Measurements from ENCODE around the gene OSCAR.

Gene OSCAR

DNA sequence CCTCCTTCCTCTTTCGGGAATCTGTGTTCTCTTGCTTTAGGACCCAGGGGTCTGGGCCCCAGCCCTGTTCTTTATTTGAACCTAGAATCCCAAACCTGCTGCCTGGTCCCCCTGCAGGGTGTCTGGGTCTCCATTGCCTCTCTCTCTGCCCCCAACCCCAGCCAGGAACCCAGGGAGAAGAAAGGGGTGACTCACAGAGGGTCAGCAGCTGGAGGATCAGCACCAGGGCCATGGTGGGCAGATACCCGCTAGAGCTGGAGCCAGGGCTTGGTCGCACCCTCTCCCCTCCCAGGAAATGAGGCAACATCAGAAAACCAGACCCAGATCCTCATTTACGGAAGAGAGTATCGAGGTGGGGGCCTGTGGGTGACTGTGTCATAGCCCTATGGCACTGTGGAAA is at the start of gene OSCAR:
TSS of gene OSCAR (minus strand) at position 243 of the 400 bp plus-strand sequence. CDS start at position 232, 11 bp downstream.
- DNase-seq = no peak

GRCh38 chr19:54149021-54149812 is 48.6 kb upstream of the OSCAR start:
- DNase-seq = no peak

DNA sequence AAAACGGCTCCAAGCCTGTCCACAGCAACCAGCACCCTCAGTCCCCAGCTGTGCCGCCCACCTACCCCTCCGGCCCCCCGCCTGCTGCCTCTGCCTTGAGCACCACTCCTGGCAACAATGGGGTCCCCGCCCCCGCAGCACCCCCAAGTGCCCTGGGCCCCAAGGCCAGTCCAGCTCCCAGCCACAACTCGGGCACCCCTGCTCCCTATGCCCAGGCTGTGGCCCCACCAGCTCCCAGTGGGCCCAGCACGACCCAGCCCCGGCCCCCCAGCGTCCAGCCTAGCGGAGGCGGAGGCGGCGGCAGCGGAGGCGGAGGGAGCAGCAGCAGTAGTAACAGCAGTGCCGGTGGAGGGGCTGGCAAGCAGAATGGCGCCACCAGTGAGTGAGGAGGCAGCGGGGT is 47.6 kb upstream of the OSCAR start:
- DNase-seq = no peak

- DNase-seq = no peak
These were observed 47.1 kb upstream of the OSCAR start for GRCh38 chr19:54147676-54148075.

DNA sequence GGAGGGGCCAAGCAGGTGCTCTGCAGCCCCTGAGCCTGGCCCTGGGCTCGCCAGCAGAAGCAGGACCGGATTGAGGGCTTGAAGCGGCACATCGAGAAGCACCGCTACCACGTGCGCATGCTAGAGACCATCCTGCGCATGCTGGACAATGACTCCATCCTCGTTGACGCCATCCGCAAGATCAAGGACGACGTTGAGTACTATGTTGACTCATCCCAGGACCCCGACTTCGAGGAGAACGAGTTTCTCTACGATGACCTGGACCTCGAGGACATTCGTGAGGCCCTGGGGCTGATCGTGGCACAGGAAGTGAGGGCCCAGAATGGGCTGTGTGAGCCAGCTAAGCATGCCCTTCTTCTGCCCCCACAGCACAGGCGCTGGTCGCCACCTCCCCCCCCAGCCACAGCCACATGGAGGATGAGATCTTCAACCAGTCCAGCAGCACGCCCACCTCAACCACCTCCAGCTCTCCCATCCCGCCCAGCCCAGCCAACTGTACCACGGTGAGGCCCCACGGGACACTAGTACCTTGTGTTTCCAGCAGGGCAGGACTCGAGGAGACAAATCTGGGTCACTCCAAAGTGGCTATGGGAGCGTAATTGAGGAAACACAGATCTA is 45.0 kb upstream of the OSCAR start:
- DNase-seq = no peak

- DNase-seq = no peak
These were observed 41.7 kb upstream of the OSCAR start for GRCh38 chr19:54142166-54142780.

DNA sequence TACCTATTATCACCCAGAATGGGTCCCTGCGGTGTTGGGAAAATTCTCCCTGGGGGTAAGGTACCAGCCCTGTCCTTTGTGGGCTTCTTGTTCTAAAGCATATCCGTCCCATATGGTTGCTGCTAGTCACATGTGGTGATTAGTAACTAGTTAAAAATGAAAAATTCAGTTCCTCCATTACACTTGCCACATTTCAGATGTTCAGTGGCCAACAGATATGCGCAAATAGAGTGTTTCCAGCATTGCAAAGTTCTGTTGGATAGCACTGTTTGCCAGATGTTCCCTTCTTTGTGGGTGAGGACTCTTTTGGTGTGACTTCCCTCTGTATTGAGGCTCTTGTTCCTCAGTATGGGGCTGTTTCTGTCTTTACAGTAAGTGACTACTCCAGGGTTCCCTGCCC is 40.8 kb upstream of the OSCAR start:
- no peak for DNase-seq

GRCh38 chr19:54138489-54139256 is 38.1 kb upstream of the OSCAR start:
- DNase-seq = no peak

- DNase-seq = no peak
These were observed 37.3 kb upstream of the OSCAR start, which contains the start of gene CNOT3 for GRCh38 chr19:54137699-54138488. TSS of gene CNOT3 (plus strand) at chr19:54137762. CDS start at chr19:54142979, 5,217 bp downstream.

DNA sequence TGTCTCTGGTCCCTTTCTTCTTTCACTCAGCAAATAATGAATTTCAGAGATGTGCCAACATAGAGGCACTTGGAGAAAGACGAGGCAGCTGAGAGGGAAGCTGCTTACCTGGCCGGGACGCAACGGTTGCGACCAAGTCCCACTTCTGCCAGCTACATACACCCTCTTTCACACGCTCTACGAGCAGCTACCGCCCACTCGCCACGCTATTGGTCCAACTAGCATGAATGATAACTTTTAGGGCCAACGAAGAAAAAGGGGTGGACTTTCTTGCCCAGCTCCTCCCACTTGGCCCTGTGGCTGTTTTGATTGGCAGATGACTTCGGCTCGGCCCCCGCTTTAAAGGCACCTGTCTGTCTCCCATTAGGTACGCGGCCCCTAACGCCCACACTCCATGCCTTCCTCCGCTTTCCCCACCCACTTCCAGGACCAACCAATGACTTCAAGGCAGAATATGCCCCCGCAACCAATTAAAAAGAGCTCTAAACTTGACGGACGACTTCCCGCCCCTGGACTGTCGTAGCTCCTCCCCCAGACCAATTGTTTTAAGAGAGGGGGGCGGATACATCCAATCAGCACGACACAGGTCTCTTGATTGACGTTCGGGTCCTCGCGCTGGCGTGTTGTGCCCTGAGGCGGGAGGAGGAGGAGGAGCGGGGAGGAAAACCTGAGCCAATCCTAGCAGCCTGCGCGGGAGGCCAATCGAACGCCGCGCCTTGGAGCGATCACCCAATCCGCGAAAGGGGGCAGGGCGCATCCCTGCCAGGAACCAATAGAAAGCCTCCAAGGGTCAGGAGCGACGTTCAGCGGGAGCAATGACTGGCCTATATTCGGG is 36.5 kb upstream of the OSCAR start:
- peak; percentile 100 for DNase-seq

- no peak for DNase-seq
These were observed 35.7 kb upstream of the OSCAR start for GRCh38 chr19:54136086-54136863.

DNA sequence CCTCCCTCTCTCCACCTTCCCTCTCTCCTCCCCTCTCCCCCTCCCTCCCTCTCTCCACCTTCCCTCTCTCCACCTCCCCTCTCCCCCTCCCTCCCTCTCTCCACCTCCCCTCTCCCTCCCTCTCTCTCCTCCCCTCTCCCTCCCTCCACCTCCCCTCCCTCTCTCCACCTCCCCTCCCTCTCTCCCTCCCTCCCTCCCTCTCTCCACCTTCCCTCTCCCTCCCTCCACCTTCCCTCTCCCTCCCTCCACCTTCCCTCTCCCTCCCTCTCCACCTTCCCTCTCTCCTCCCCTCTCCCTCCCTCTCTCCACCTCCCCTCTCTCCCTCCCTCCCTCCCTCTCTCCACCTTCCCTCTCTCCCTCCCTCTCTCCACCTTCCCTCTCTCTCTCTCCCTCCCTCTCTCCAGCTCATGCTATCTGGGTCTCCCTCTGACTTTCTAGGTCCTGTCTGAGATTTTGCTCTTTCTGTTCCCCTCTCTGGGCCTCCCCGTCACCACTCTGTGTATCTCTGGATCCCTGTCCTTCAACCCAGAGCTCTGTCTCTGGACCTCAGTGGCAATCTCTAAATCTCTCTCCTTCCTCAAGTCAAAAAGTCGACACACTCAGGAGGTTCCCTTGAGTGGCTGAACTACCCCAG is 33.5 kb upstream of the OSCAR start:
- no peak for DNase-seq

- no peak for DNase-seq
These were observed 32.8 kb upstream of the OSCAR start for GRCh38 chr19:54133312-54133956.

GRCh38 chr19:54129617-54129996 is 29.0 kb upstream of the OSCAR start:
- no peak for DNase-seq

DNA sequence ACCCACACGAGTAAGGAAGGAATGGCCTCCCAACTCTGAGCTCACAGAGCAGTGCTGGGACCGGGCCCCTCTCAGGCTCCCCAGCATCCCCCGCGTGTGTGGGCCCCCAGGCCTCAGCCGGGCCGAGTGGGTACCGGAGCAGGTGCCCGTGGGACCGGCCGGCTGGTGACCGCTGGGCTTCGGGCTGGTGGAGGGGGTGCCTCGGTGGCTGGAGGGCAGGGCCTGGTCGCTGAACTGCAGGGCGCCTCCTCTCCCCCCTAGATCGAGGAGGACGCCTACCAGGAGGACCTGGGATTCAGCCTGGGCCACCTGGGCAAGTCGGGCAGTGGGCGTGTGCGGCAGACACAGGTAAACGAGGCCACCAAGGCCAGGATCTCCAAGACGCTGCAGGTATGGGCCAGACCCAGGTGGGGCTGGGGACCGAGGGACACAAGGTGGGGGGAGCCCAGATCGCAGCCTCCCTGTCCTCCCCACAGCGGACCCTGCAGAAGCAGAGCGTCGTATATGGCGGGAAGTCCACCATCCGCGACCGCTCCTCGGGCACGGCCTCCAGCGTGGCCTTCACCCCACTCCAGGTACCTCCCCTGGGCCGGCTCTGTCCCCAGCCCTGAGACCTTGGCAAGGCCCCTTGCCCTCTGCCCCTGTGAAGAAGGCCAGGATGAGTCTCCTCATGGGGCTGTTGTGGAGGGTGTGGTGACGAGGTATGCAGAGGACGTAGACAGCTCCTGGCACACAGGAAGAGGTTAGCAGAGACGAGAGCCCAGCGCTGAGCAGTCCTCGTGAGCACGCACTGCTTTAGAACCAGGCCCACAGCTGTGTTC is 28.4 kb upstream of the OSCAR start:
- DNase-seq = no peak

DNA sequence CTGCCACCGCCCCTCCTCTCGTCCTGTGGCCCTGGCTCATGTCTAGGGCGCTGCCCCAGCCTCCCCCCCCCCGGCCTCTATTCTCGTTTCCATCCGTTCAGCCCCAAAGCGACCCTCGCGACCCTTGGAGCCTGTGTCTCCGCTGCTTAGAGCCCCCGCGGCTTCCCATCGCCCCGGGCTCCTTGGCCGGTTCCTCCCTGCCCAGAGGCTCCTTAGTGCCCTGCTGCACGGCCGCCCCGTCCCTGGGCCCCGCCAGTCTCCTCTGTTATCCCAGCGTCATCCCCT is 27.8 kb upstream of the OSCAR start:
- no peak for DNase-seq

- no peak for DNase-seq
These were observed 27.3 kb upstream of the OSCAR start for GRCh38 chr19:54127688-54128440.

DNA sequence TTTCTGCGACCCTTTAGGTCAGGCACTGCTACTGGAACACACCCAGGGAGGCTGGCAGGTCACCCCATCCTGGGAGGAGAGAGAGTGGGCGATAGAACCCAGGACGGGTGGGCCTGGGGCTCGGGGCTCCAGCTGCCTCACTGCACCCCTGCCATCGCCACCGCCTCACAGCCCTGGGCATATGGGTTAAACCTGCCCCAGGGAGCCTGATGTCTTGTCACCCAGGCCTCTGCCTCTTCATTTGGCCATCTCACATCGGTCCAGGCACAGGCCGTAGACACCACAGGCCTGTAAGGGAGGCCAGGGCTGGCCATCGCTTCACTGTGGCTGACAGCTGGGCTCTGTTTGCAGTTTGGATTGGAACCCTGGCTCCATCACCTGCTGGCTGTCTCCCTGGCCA is 25.1 kb upstream of the OSCAR start:
- DNase-seq = no peak

Data from NCI-H1930 (cell line).